Ovary (tissue), 9 donors: Measurements from ENCODE around the gene STAT6. TPM values are rescaled to one million over a fixed set of nuclear protein-coding genes. Genes with fewer than 3 reads are reported as not detected.

Source experiments
- DNase-seq, 5 donors: peaks; one replicate each; pipeline ENCODE4 v3.0.0-alpha.2; 2019 to 2020
- H3K27ac ChIP-seq, 2 donors: fragments of 200-600 bp; one replicate each; pipeline versions ENCODE4 v1.5.1 to v1.8.0; 2019 to 2022
- H3K27me3 ChIP-seq: fragments of 200-600 bp; one replicate; pipeline ENCODE4 v1.8.0; 2022
- H3K36me3 ChIP-seq: fragments of 200-600 bp; sonication (generic); one replicate; pipeline ENCODE4 v1.5.1; 2019
- H3K4me1 ChIP-seq: one replicate; pipeline ENCODE4 v1.8.1; 2013; ENCODE audit warnings: mild to moderate bottlenecking, moderate library complexity; ENCODE audit not compliant: insufficient read depth
- H3K4me3 ChIP-seq: fragments of 200-600 bp; sonication (generic); one replicate; pipeline ENCODE4 v1.5.1; 2017
- H3K9me3 ChIP-seq, 2 donors: fragments of 200-600 bp in 1 of 2; sonication (generic) in 1 of 2; one replicate each; pipeline versions ENCODE4 v1.5.1 to v1.8.1; 2013 to 2019; ENCODE audit warnings: mild to moderate bottlenecking in 1 of 2, moderate library complexity in 1 of 2
- EP300 ChIP-seq: sonication (generic); formaldehyde crosslinking; IDR thresholded peaks from one replicate; pipeline ENCODE4 v1.6.1; 2017; ENCODE audit warnings: antibody characterized with exemption
- POLR2A ChIP-seq: fragments of 450-650 bp; IDR thresholded peaks from one replicate; pipeline ENCODE4 v1.6.1; 2017; ENCODE audit warnings: antibody characterized with exemption, mild to moderate bottlenecking, moderate library complexity
- WGBS, 3 donors: extraction: QIAGEN DNeasy Blood & Tissue Kit in 1 of 3; methylation state at CpG; one replicate each; pipeline versions ENCODE4 v1.1.5 to v1.1.7; 2013 to 2017; 5-methylcytosine and 5-hydroxymethylcytosine counted together
- intact Hi-C, 4 donors: fragments of 100-400 bp; cut with DNase I; formaldehyde crosslinking; loops; one replicate each; pipeline versions ENCODE4 v1.11.0 to v1.15.1; 2022 to 2023
- polyA plus RNA-seq, 2 donors: library from polyadenylated mRNA; stranded (reverse); fragments of 200-250 nt in 1 of 2; fragments of 350-450 nt in 1 of 2; fragmentation: Illumina TruSeq in 1 of 2; extraction: RNeasy Lipid Tissue Mini Kit (QIAGEN cat#74804) in 1 of 2; gene quantifications; one replicate each; pipeline ENCODE4 v1.2.3, GENCODE V29; 2013 to 2014
- total RNA-seq, 7 donors: library from RNA; depleted of rRNA in 2 of 7; stranded (reverse); fragments of >200 nt in 2 of 7; fragmentation: NEBNext Ultra II Directional in 3 of 7; extraction: Animal tissue kit (Norgen Biotek cat#: 25700) in 3 of 7; gene quantifications; one replicate each; pipeline versions ENCODE4 v1.1.0 to v1.2.4, GENCODE V29; 2016 to 2023
- TF ChIP-seq, protein P1 (sequence below), 3 donors: fragments of 450-650 bp in 2 of 3; fragments of 200-600 bp in 1 of 3; IDR thresholded peaks; one replicate each; pipeline versions ENCODE4 v1.5.1 to v1.8.0; 2016 to 2022; ENCODE audit warnings: antibody characterized with exemption in 3 of 3, mild to moderate bottlenecking in 1 of 3
- donor health status: DM: no; HTN: no; CAD: no; lungs with moderate emphysema.
- donor health status: DM: no; HTN: no; CAD: no.
- donor health status: Bipolar disorder and iron deficiency.
- donor health status: DM: yes; HTN: yes; CAD: no.
- donor health status: DM: no; HTN: no; CAD: no.
- donor health status: DM: yes; HTN: yes; CAD: no.

STAT6 gene
- total and polyA plus RNA-seq, 9 donors: 67.4 to 211 (median 166) TPM

DNA sequence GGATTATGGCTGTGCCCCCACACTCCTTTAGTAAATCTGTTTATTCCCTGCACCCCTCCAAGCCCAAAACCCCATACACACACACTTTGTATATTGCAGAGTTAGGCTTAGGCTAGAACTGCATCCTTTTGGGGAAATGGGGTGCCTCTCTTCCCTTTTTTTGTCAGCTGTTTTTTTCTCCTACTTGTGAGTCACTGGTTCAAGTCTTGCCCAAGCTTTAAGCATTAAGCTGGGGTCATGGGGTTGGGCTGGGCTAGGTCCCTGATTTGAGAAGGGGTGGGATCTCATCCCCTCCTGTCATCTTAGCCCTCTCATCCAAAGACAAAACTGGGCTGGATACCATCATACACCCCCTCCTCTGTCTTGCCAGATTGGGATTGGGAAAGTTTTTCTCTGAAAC, 18.7 kb upstream of the STAT6 start:
- DNase-seq: peak in 2 of 5 donors; percentile 29 to 73
- intact Hi-C loops: loop anchor here in 2 of 4 donors (2.0 to 5.0 kb wide), 3 partner anchors 37 to 52 kb away; no protein-coding TSS in a partner anchor
- H3K36me3 ChIP-seq: no peaks in the 10 kb centered on the region
- TF ChIP-seq, protein P1, sequence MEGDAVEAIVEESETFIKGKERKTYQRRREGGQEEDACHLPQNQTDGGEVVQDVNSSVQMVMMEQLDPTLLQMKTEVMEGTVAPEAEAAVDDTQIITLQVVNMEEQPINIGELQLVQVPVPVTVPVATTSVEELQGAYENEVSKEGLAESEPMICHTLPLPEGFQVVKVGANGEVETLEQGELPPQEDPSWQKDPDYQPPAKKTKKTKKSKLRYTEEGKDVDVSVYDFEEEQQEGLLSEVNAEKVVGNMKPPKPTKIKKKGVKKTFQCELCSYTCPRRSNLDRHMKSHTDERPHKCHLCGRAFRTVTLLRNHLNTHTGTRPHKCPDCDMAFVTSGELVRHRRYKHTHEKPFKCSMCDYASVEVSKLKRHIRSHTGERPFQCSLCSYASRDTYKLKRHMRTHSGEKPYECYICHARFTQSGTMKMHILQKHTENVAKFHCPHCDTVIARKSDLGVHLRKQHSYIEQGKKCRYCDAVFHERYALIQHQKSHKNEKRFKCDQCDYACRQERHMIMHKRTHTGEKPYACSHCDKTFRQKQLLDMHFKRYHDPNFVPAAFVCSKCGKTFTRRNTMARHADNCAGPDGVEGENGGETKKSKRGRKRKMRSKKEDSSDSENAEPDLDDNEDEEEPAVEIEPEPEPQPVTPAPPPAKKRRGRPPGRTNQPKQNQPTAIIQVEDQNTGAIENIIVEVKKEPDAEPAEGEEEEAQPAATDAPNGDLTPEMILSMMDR (IDR thresholded peaks at IDR 0.05): no peak
- TF ChIP-seq EP300: no peak
- TF ChIP-seq POLR2A: no peak
- no peaks in the 10 kb centered on the region for H3K27me3 ChIP-seq
- H3K4me1 ChIP-seq: peaks cover 28% of the 10 kb centered on the region
- H3K9me3 ChIP-seq: no peaks in the 10 kb centered on the region
- H3K27ac ChIP-seq: peak overlapping the region; percentile 78 to 96
- peak overlapping the region; percentile 88 for H3K4me3 ChIP-seq

DNA sequence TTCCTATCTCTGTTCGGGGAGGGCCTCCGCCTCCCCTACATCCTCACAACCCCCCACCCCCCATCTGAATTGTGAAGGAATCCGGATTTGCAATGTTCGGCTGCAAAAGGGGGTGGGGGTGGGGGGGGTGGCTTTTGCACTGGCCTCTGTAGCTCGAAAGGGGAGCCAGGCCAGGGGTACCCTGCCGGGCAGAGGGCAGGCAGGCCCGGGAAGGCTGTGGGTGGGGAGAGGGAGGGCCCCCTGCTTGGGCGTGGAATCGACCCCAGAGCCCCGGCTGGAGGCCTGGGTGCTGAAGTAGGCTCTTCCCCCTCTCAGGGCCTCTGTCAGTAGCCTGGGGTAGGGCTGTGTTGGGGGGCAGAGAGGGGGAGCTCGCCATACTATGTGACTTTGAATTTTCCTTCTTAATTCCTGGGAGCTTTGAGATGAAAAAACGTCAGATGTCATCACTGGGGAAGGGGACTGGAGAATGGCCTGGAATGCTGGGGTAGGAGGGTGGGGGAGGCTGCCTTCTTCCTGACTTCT, 18.2 kb upstream of the STAT6 start:
- H3K9me3 ChIP-seq: no peaks in the 10 kb centered on the region
- intact Hi-C loops: loop anchor here in 2 of 4 donors (2.0 to 5.0 kb wide), 3 partner anchors 38 to 53 kb away; no protein-coding TSS in a partner anchor
- peaks cover 28% of the 10 kb centered on the region for H3K4me1 ChIP-seq
- no peaks in the 10 kb centered on the region for H3K36me3 ChIP-seq
- TF ChIP-seq EP300 (no peak), POLR2A (no peak)
- peak overlapping the region; percentile 78 to 96 for H3K27ac ChIP-seq
- peak overlapping the region; percentile 88 for H3K4me3 ChIP-seq
- H3K27me3 ChIP-seq: no peaks in the 10 kb centered on the region
- peak in 1 of 5 donors; percentile 62 for DNase-seq
- 2 to 6% (median 5%) methylated on average over 12 of the region's 12 CpGs for WGBS, 3 donors

DNA sequence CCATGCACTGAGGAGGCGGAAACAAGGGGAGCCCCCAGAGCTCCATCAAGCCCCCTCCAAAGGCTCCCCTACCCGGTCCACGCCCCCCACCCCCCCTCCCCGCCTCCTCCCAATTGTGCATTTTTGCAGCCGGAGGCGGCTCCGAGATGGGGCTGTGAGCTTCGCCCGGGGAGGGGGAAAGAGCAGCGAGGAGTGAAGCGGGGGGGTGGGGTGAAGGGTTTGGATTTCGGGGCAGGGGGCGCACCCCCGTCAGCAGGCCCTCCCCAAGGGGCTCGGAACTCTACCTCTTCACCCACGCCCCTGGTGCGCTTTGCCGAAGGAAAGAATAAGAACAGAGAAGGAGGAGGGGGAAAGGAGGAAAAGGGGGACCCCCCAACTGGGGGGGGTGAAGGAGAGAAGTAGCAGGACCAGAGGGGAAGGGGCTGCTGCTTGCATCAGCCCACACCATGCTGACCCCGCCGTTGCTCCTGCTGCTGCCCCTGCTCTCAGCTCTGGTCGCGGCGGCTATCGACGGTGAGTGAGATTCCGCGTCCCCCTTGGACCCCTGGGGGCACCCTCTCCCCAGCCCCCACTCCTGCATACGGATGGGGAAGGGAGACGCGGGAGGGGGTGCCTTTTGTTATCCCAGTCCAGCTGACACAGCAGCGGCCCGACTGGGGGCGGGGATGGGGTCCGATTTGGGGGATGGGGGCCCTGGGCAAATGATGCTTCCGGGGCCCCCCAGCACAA, 17.5 kb upstream of the STAT6 start:
- DNase-seq: peak in 2 of 5 donors; percentile 62 to 68
- Histone ChIP-seq H3K27me3 (no peaks in the 10 kb centered on the region), H3K27ac (peak overlapping the region; percentile 78 to 96), H3K4me1 (peaks cover 23% of the 10 kb centered on the region), H3K36me3 (no peaks in the 10 kb centered on the region), H3K9me3 (no peaks in the 10 kb centered on the region), H3K4me3 (peak overlapping the region; percentile 88)
- 1 to 4% (median 1%) methylated on average over 28 to 35 of the region's 35 CpGs for WGBS, 3 donors
- TF ChIP-seq EP300 (no peak), POLR2A (no peak)
- TF ChIP-seq, protein P1 (IDR thresholded peaks at IDR 0.05): no peak
- intact Hi-C loops: loop anchor here in 2 of 4 donors (2.0 to 5.0 kb wide), 3 partner anchors 39 to 54 kb away; no protein-coding TSS in a partner anchor

DNA sequence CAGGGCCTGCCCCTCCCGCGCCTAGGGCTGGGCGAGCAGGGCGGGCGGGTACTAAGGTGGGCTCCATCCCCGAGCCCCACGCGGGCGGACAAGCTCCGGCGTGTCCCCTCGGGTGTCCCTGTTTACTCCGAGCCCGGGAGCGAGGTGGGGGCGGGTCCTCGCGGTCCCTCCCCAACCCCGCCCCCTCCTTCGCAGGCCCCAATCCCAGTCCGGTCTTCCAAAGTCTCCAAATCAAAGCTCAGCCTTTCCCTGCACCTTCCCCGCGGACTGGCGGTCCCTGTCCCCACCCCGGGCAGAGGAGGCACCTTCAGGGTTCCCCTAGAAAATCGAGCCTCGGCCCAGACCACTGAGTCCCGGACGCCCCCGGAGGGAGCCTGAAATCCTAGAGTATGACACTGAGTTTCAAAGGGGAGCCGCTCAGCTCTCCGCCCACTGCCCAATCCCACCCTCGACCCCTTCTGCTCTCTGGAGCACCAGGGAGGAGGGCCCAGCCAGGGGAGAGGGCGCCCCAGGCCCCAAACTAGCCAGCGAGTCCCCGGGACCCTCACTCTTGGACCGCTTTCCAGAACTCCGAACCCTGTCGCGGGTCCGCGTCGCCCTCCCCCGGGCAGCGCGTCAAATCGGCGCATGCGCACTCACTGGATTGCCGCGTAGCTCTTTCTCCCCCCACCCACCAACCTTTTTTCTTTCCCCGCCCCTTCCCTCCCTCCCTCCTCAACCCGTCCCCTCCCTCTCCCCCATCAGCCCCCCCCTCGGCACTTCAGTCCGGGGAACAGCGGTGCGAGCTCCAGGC, 16.8 kb upstream of the STAT6 start, which contains the start of gene LRP1:
TSS of gene LRP1 (plus strand) at position 758 of the 793 bp plus-strand sequence. CDS start 482 bp downstream, outside the sequence.
- Histone ChIP-seq H3K9me3 (no peaks in the 10 kb centered on the region), H3K36me3 (no peaks in the 10 kb centered on the region), H3K4me3 (peak within 1 kb of the TSS; percentile 88), H3K27ac (peak within 1 kb of the TSS; percentile 96 to 99), H3K4me1 (peaks cover 19% of the 10 kb centered on the region), H3K27me3 (no peaks in the 10 kb centered on the region)
- DNase-seq: peak; percentile 90 to 94 (median 92)
- no peak for TF ChIP-seq EP300
- TF ChIP-seq, protein P1 (IDR thresholded peaks at IDR 0.05): peak in 1 of 3 donors; percentile 31
- peak; percentile 95 for TF ChIP-seq POLR2A
- WGBS, 3 donors: 0 to 1% (median 0%) methylated on average over 55 to 57 of the region's 57 CpGs
- intact Hi-C loops: loop anchor here (2.0 to 5.0 kb wide), 5 partner anchors 39 to 54 kb away; no protein-coding TSS in a partner anchor
